GM18511 (cell line): ENCODE results near the gene GGACT.

Source experiments
- ATAC-seq: cut with Tn5 transposase; IDR thresholded peaks from one replicate; pipeline ENCODE4 v1.9.1; 2021; ENCODE audit warnings: mild to moderate bottlenecking, moderate library complexity; ENCODE audit not compliant: unreplicated experiment

Gene GGACT

DNA sequence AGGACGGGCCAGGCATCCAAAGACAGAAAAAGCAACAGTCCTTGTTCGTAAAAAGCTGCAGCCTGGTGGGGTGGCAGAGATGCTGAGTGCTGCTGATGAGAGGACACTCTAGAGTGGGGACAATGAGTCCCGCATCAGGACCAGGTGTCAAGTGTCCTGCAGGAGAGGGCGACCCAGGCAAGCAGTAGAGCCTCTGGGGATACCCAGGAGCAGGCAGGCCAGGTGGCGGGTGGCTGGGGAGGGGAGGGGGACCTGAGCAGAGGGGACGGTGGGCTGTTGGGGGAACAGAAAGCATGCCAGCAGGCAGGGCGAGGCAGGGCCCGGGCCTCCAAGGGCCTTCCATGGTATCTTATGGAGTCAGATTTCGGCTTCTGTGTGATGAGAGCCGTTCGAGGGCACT, 35.8 kb downstream of the GGACT start:
- no peak for ATAC-seq

- no peak for ATAC-seq
These were observed 39.3 kb downstream of the GGACT start for GRCh38 chr13:100549316-100549715.

DNA sequence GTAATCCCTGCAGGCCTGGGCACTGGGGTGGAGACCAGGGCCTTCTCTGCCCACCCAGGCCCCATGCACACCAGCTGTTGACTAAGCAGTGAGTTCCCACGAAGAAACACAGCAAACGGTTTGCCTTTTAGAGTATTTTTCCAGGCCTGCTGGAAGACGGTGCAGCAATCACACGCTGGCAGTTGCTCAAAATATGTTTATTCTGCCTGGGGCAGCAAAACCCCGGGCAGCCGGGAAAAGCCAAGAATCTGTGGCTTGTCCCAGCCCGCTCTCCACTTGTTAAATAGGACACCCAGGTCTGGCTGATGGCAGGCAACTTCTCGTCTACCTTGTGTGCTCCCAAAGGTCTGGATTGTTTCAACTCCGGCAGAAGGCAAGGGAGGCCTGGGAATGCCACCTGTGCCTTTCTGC, 40.8 kb downstream of the GGACT start:
- no peak for ATAC-seq

DNA sequence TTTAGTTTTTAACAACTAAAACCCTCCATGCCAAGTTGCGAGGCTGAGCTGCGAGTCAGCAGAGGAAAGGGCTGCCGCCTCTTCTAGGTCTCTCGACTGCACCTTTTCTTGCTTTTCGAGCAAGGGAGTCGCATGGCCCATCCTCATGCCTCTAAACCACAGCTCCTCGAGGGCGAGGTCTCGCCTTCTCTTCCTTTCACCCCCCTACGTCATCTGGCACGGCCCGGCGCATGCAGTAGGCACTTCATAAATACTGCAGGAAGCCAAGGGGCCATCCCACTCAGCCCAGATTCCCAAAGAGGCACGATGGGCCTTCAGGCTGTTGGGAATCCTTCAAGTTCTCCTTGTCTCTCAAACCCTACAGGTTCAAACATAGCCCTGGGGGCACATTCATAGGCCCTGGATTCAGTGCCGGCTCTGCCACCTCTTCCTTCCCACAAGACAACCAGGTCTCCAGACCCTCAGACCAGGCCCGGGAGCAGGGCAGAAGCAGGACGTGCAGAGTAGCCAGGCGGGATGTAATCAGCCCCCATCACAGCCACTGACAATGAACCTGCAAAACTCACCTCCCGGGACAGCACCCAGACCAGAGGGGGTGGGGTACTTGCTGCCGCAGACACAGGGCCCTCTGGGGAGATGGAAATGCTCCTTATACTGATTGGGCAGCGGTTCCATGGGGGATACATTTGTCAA, 41.7 kb downstream of the GGACT start:
- no peak for ATAC-seq

DNA sequence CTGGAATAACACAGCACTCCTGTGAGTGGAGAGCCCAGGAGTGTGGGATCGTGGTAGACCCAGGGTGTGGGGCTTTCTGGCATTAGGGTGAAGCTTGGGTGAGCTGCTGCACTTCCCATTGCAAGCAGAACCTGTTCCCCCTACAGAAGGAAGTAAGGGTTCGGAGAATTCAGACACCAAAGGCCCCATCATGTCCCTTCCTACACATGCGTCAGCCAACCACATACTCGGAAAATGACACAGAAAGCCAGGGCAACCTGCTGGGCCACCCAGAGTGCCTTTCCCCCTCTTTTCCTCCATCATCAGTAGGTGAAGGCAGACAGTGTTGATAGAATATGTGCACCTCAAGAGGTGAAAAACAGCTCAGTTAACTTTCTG, 42.9 kb downstream of the GGACT start:
- no peak for ATAC-seq

GRCh38 chr13:100544866-100545683, 43.5 kb downstream of the GGACT start:
- no peak for ATAC-seq

GRCh38 chr13:100543872-100544602, 44.6 kb downstream of the GGACT start:
- no peak for ATAC-seq

- ATAC-seq: peak; percentile 94
These were observed 45.8 kb downstream of the GGACT start for GRCh38 chr13:100542826-100543156.

DNA sequence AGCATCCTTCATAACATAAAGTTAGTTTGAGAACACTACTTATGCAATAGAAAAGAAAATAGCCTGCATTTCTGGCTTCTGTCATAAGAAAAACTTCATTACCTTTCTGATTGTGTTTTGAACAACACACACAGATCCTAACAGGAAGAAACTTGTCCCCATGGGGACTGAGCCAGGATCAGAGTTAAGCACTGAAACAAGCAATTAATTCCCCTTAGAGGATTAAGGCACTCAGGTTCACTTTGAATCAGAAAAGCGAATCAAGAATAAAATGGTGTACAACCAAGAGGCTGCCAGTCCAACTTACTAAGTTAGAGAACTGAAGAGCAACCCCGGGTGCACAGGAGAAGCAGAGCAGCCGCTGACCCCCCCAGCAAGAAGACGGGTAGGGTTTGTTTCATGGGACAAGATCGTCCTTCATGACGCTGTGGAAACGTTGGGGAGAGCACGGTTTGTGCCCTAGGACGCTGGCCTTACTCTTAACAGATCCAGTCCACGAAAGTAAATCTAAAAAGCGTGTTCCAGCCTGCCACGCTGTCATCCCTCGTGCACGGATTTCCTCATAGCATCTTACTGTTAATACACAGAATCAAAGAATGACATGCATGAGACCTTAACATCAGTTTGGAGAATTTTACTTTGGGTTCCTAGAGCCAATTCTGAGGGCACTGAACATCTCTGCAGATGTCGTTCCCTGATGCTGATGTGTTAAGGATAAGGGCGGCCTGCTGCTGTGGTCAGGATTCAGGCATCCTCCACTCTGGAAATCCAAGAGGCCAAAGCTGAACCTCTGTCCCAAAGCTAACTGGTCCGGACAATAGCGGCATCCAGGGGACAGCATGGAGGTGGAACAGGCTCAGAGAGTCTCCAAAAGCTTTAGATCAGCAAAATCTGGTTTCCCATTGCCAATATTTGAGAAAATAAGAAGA, 46.4 kb downstream of the GGACT start:
- peak; percentile 4 for ATAC-seq

- no peak for ATAC-seq
These were observed 48.0 kb downstream of the GGACT start for GRCh38 chr13:100540621-100541020.

GRCh38 chr13:100537951-100538462, 50.6 kb downstream of the GGACT start:
- no peak for ATAC-seq

- no peak for ATAC-seq
These were observed 51.1 kb downstream of the GGACT start for GRCh38 chr13:100537486-100537885.

GRCh38 chr13:100536643-100537180, 51.9 kb downstream of the GGACT start:
- ATAC-seq: no peak

GRCh38 chr13:100535426-100536135, 53.0 kb downstream of the GGACT start:
- no peak for ATAC-seq

- no peak for ATAC-seq
These were observed 53.7 kb downstream of the GGACT start for GRCh38 chr13:100534911-100535310.

DNA sequence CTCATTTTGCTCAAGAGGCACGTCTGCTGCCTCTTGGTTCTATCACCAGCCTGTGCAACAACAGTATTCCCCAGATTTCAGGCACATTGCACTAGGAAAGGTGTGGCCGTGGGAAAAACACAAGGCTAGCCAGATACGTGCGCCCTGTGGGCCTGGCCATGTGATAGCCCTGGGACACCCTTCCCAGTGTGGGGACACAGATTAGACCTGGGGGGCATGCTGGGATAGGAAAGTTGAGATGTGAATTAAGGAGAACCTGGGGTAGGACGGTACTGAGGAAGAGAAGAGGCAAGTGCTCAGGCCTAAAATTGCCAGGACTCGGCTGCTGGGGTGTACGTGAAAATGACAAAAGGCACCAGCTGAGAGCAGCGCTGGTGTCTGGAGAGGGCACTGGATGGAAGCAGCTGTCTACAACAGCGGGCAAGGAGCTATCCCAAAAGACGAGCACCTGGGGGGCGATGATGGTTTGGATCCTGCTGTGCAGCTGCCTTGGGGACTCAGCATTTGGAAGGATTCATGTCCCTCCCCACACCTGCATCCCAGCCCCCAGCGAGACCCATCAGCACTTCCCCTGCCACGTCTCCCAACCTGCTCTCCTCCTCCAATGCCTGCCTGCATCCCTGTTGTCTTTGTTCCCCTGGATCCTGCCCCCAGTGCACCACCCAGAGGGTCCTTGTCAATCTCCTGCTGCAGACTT, 54.3 kb downstream of the GGACT start:
- no peak for ATAC-seq

- peak; percentile 90 for ATAC-seq
These were observed 55.0 kb downstream of the GGACT start for GRCh38 chr13:100533588-100534041.

GRCh38 chr13:100532836-100533435, 55.7 kb downstream of the GGACT start:
- peak; percentile 3 for ATAC-seq
